ENCODE data around the gene PIK3CA. TPM values are rescaled to one million over a fixed set of nuclear protein-coding genes. Genes with fewer than 3 reads are reported as not detected.
"Not testable (repeated sequence)": the region's sequence is repeated elsewhere in the genome, so short reads cannot be mapped to it uniquely, and the experiment has no call there.

The PIK3CA gene
- total RNA-seq, 1 donor: 34.7 TPM

GRCh38 chr3:179116816-179117215 lies 31.3 kb upstream of the PIK3CA start:
- TF ChIP-seq CTCF (IDR thresholded peaks at IDR 0.05; ENCODE audit: extremely low read depth, low read depth, low read length): no peak
- H3K36me3 ChIP-seq (ENCODE audit: insufficient read depth, low read length): no peaks in the 10 kb centered on the region

GRCh38 chr3:179132191-179132890 lies 15.8 kb upstream of the PIK3CA start:
- not testable (repeated sequence) for H3K36me3 ChIP-seq (ENCODE audit: insufficient read depth, low read length); DNase-seq (ENCODE audit: insufficient read length, low spot score, missing footprints); H4K20me1 ChIP-seq (ENCODE audit: insufficient read depth, low read length); H3K27ac ChIP-seq (ENCODE audit: low read depth, low read length); H3K4me2 ChIP-seq (ENCODE audit: insufficient read depth, low read length); H2AFZ ChIP-seq (ENCODE audit: low read length); H3K79me2 ChIP-seq (ENCODE audit: insufficient read depth, low read length); H3K4me3 ChIP-seq (ENCODE audit: insufficient read depth, low read length); H3K27me3 ChIP-seq (ENCODE audit: insufficient read depth, low read length); H3K4me1 ChIP-seq (ENCODE audit: insufficient read depth, low read length); H3K9me3 ChIP-seq (ENCODE audit: low read depth, low read length)

More at GRCh38 chr3:179116816-179117215, 31.3 kb upstream of the PIK3CA start:
- Histone ChIP-seq H3K4me2 (ENCODE audit: insufficient read depth, low read length) (no peak overlapping the region), H3K27ac (ENCODE audit: low read depth, low read length) (no peak overlapping the region), H3K4me1 (ENCODE audit: insufficient read depth, low read length) (peaks cover 12% of the 10 kb centered on the region), H3K4me3 (ENCODE audit: insufficient read depth, low read length) (no peak overlapping the region), H3K9me3 (ENCODE audit: low read depth, low read length) (no peaks in the 10 kb centered on the region), H3K27me3 (ENCODE audit: insufficient read depth, low read length) (no peaks in the 10 kb centered on the region), H4K20me1 (ENCODE audit: insufficient read depth, low read length) (no peaks in the 10 kb centered on the region), H3K79me2 (ENCODE audit: insufficient read depth, low read length) (no peaks in the 10 kb centered on the region), H2AFZ (ENCODE audit: low read length) (no peak overlapping the region)
- no peak for DNase-seq (ENCODE audit: insufficient read length, low spot score, missing footprints)

- Histone ChIP-seq H3K27me3 (ENCODE audit: insufficient read depth, low read length) (peaks cover 3% of the 10 kb centered on the region), H3K79me2 (ENCODE audit: insufficient read depth, low read length) (no peaks in the 10 kb centered on the region), H4K20me1 (ENCODE audit: insufficient read depth, low read length) (no peaks in the 10 kb centered on the region), H3K4me3 (ENCODE audit: insufficient read depth, low read length) (no peak overlapping the region), H2AFZ (ENCODE audit: low read length) (no peak overlapping the region), H3K27ac (ENCODE audit: low read depth, low read length) (no peak overlapping the region), H3K4me1 (ENCODE audit: insufficient read depth, low read length) (no peaks in the 10 kb centered on the region), H3K9me3 (ENCODE audit: low read depth, low read length) (no peaks in the 10 kb centered on the region), H3K4me2 (ENCODE audit: insufficient read depth, low read length) (no peak overlapping the region), H3K36me3 (ENCODE audit: insufficient read depth, low read length) (no peaks in the 10 kb centered on the region)
- DNase-seq (ENCODE audit: insufficient read length, low spot score, missing footprints): no peak
- no peak for TF ChIP-seq CTCF (IDR thresholded peaks at IDR 0.05; ENCODE audit: extremely low read depth, low read depth, low read length)
Measured at GRCh38 chr3:179133575-179133974, 14.6 kb upstream of the PIK3CA start.

GRCh38 chr3:179136195-179136594 lies 12.0 kb upstream of the PIK3CA start:
- H3K4me3 ChIP-seq (ENCODE audit: insufficient read depth, low read length): no peak overlapping the region
- H3K36me3 ChIP-seq (ENCODE audit: insufficient read depth, low read length): no peaks in the 10 kb centered on the region
- no peak for TF ChIP-seq CTCF (IDR thresholded peaks at IDR 0.05; ENCODE audit: extremely low read depth, low read depth, low read length)

More at GRCh38 chr3:179136195-179136594, 12.0 kb upstream of the PIK3CA start:
- DNase-seq (ENCODE audit: insufficient read length, low spot score, missing footprints): no peak
- Histone ChIP-seq H3K27ac (ENCODE audit: low read depth, low read length) (no peak overlapping the region), H3K9me3 (ENCODE audit: low read depth, low read length) (no peaks in the 10 kb centered on the region), H4K20me1 (ENCODE audit: insufficient read depth, low read length) (no peaks in the 10 kb centered on the region), H3K4me2 (ENCODE audit: insufficient read depth, low read length) (no peak overlapping the region), H3K27me3 (ENCODE audit: insufficient read depth, low read length) (peaks cover 3% of the 10 kb centered on the region), H3K79me2 (ENCODE audit: insufficient read depth, low read length) (no peaks in the 10 kb centered on the region), H3K4me1 (ENCODE audit: insufficient read depth, low read length) (no peaks in the 10 kb centered on the region), H2AFZ (ENCODE audit: low read length) (no peak overlapping the region)
